ENCODE measurements around the gene EXOC4. TPM values are rescaled to one million over a fixed set of nuclear protein-coding genes. Genes with fewer than 3 reads are reported as not detected.

EXOC4 gene
- total RNA-seq, 4 donors from 2014 or later = 82.4 to 204 (median 128) TPM

- TF ChIP-seq, protein P1, sequence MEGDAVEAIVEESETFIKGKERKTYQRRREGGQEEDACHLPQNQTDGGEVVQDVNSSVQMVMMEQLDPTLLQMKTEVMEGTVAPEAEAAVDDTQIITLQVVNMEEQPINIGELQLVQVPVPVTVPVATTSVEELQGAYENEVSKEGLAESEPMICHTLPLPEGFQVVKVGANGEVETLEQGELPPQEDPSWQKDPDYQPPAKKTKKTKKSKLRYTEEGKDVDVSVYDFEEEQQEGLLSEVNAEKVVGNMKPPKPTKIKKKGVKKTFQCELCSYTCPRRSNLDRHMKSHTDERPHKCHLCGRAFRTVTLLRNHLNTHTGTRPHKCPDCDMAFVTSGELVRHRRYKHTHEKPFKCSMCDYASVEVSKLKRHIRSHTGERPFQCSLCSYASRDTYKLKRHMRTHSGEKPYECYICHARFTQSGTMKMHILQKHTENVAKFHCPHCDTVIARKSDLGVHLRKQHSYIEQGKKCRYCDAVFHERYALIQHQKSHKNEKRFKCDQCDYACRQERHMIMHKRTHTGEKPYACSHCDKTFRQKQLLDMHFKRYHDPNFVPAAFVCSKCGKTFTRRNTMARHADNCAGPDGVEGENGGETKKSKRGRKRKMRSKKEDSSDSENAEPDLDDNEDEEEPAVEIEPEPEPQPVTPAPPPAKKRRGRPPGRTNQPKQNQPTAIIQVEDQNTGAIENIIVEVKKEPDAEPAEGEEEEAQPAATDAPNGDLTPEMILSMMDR (IDR thresholded peaks at IDR 0.05) = no peak
- no peak for TF ChIP-seq POLR2AphosphoS5 (IDR thresholded peaks at IDR 0.05)
- no peak for TF ChIP-seq EP300 (IDR thresholded peaks at IDR 0.05; ENCODE audit: low read depth)
- TF ChIP-seq POLR2A (IDR thresholded peaks at IDR 0.05) = no peak
- Histone ChIP-seq H3K36me3 (no peaks in the 10 kb centered on the region), H3K4me1 (no peaks in the 10 kb centered on the region), H3K4me3 (no peak overlapping the region), H3K27me3 (no peaks in the 10 kb centered on the region), H3K9me3 (no peaks in the 10 kb centered on the region), H3K27ac (no peak overlapping the region)
- no peak for DNase-seq
- in situ Hi-C loops (cut with MboI; ENCODE audit: low pct_ligation_motif_present in 1 of 4, low pct_unique_long_range_greater_than_20kb in 1 of 4, low sequenced_read_pairs in 3 of 4) (no loop called here), intact Hi-C loops (cut with DNase I; ENCODE audit: low total_unique reads) (no loop called here)
- 84% methylated on average over 4 of the region's 4 CpGs; no CpG with 5 or more reads in 1 of the 2 donors for WGBS, 2 donors (ENCODE audit: low coverage in 1 of 2)
Observed at GRCh38 chr7:133590795-133591194, 337.9 kb downstream of the EXOC4 start.

- Histone ChIP-seq H3K4me3 (no peak overlapping the region), H3K27ac (no peak overlapping the region), H3K36me3 (no peaks in the 10 kb centered on the region), H3K4me1 (no peaks in the 10 kb centered on the region), H3K9me3 (no peaks in the 10 kb centered on the region), H3K27me3 (no peaks in the 10 kb centered on the region)
- TF ChIP-seq POLR2A (IDR thresholded peaks at IDR 0.05) = no peak
- TF ChIP-seq, protein P1 (IDR thresholded peaks at IDR 0.05) = no peak
- no peak for DNase-seq
- in situ Hi-C loops (cut with MboI; ENCODE audit: low pct_ligation_motif_present in 1 of 4, low pct_unique_long_range_greater_than_20kb in 1 of 4, low sequenced_read_pairs in 3 of 4) = no loop called here
- intact Hi-C loops (cut with DNase I; ENCODE audit: low total_unique reads) = no loop called here
- WGBS, 2 donors (ENCODE audit: low coverage in 1 of 2) = 91 to 96% methylated on average over 3 to 4 of the region's 4 CpGs
Observed at GRCh38 chr7:133591704-133592340, 338.9 kb downstream of the EXOC4 start.

GRCh38 chr7:133593561-133593960 lies 340.7 kb downstream of the EXOC4 start:
- intact Hi-C loops (cut with DNase I; ENCODE audit: low total_unique reads) (no loop called here), in situ Hi-C loops (cut with MboI; ENCODE audit: low pct_ligation_motif_present in 1 of 4, low pct_unique_long_range_greater_than_20kb in 1 of 4, low sequenced_read_pairs in 3 of 4) (no loop called here)
- no peak for DNase-seq
- H3K9me3 ChIP-seq = no peaks in the 10 kb centered on the region
- no peaks in the 10 kb centered on the region for H3K27me3 ChIP-seq
- H3K36me3 ChIP-seq = no peaks in the 10 kb centered on the region
- H3K4me1 ChIP-seq = no peaks in the 10 kb centered on the region
- H3K27ac ChIP-seq = no peak overlapping the region
- TF ChIP-seq POLR2AphosphoS5 (IDR thresholded peaks at IDR 0.05) (no peak), POLR2A (IDR thresholded peaks at IDR 0.05) (no peak), EP300 (IDR thresholded peaks at IDR 0.05; ENCODE audit: low read depth) (no peak)
- TF ChIP-seq, protein P1 (IDR thresholded peaks at IDR 0.05) = no peak
- H3K4me3 ChIP-seq = no peak overlapping the region

DNA sequence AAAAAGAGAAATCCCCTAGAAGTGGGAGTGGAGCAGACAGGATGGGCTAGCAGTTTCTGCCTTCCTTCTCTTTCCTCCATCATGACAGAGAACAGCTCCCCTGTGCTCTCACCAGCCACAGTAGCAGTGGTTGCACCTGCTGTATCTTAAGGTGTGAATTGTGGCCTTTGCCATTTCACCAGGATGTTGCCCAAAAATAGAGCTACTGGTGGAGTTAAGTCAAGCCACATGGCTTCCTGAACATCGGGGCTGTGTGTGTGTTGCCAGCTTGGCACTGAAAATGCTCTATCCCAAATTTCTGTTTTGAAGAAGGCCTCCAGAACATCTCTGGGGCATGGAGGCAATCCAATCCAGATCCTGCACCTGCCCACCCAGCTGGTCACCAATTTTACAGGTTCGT lies 348.7 kb downstream of the EXOC4 start:
- no peak for DNase-seq
- intact Hi-C loops (cut with DNase I; ENCODE audit: low total_unique reads) = no loop called here
- no peak overlapping the region for H3K4me3 ChIP-seq
- H3K4me1 ChIP-seq = no peaks in the 10 kb centered on the region
- in situ Hi-C loops (cut with MboI; ENCODE audit: low pct_ligation_motif_present in 1 of 4, low pct_unique_long_range_greater_than_20kb in 1 of 4, low sequenced_read_pairs in 3 of 4) = no loop called here
- H3K27ac ChIP-seq = no peak overlapping the region
- H3K36me3 ChIP-seq = no peaks in the 10 kb centered on the region
- no peaks in the 10 kb centered on the region for H3K27me3 ChIP-seq
- no peaks in the 10 kb centered on the region for H3K9me3 ChIP-seq
- TF ChIP-seq, protein P1 (IDR thresholded peaks at IDR 0.05) = no peak
- TF ChIP-seq EP300 (IDR thresholded peaks at IDR 0.05; ENCODE audit: low read depth) = no peak
- TF ChIP-seq POLR2AphosphoS5 (IDR thresholded peaks at IDR 0.05) = no peak
- no peak for TF ChIP-seq POLR2A (IDR thresholded peaks at IDR 0.05)
- WGBS, 2 donors (ENCODE audit: low coverage in 1 of 2) = 98 to 100% methylated on average over 1 to 2 of the region's 2 CpGs

Measured in transverse colon (tissue), 4 donors.